ENCODE results near the gene DACH2.
"Not testable (repeated sequence)": the region's sequence is repeated elsewhere in the genome, so short reads cannot be mapped to it uniquely, and the experiment has no call there.

Gene DACH2

GRCh38 chrX:86148024-86148511 is at the start of gene DACH2:
DACH2 (plus strand) TSS chrX:86148451.
- peak; percentile 42 to 47 for DNase-seq

- no peak for DNase-seq
Measured at GRCh38 chrX:86102341-86102740, 45.9 kb upstream of the DACH2 start.

DNA sequence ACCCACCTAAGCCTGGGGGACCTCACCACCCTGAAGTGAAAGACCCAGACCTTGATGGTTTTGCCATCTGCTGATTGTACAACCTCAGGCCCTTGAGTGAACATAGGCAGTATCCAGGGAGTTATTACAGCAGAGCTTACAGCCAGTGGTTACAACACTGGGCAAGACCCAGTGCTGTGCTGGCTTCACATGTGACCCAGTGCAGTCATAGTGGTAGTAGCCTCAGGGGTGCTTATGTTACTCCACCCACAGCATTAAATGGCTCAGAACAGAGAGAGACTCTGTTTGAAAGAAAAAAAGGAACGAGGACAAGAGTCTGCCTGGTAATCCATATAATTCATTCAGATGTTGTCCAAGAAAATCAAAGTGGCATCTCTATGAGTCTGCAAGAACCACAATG is 45.2 kb upstream of the DACH2 start:
- DNase-seq, result no peak

DNA sequence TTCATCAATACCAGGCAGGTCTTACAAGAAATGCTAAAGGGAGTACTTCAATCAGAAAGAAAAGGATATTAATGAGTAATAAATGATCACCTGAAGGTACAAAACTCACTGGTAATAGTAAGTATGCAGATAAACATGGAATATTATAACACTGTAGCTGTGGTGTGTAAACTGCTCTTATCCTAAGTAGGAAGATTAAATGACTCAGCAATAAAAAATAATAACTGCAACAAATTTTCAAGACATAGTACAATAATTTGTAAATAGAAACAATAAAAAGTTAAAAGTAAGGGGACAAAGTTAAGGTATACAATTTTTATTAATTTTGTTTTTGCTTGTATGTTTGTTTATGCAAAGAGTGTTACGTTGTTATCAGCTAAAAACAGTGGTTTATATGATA is 43.7 kb upstream of the DACH2 start:
- DNase-seq, result no peak

DNA sequence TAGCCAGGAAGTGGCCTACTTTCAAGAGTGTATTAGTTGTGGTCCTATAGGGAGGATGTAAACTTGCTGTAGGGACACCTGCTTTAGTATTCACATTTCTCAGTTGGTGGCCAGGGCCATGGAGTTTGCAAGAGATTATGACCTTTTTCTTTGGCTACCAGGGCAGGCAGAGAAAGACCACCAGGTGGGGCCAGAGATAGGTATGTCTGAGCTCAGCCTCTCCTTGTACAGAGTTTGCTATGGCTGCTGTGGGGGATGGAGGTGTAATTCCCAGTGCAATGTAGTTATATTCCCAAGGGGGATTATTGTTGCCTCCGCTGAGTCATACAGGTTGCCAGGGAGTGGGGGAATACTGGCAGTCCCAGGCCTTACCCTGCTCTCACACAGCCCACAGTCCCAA is 26.3 kb upstream of the DACH2 start:
- DNase-seq, result no peak

- DNase-seq, result no peak
Measured at GRCh38 chrX:86133761-86134160, 14.5 kb upstream of the DACH2 start.

DNA sequence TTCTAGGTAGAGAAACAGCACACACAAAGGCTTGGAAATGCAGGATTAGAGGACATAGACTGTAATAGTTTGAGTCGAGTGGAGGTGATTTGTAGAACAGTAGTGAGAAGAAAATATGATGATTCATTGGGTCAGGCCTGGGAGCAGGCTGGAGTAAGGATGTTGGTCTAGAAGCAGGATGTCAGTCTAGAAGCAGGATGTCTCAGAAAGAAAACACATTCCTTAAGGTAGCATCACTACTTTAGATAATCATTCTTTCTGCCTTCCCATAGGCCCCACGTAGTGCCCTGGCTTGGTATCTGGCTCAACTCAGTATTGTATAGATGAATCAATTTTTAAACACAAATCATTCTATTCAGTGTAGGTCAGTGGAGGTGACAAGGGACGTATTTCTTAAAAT is 11.2 kb upstream of the DACH2 start:
- no peak for DNase-seq

- DNase-seq, result no peak
Measured at GRCh38 chrX:86141786-86142185, 6.5 kb upstream of the DACH2 start.

DNA sequence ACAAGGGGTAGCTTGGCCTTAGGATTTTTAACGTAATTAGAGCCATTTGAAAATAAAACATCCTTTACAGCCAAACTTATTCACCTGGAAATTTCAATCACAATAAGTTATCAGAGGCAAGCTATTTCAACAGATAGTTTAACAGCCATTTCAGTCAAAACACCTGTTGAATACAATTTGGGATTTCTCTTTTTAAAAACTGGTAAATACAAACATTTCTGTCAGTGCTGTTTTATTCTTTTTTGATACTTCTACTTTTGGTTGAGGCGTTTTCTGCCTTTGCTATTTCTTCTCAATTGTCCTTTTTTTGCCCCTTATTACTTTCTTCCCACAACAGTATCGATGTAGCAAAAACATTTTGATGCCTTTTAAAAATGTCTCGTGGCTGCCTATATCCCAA is 2.1 kb upstream of the DACH2 start:
- no peak for DNase-seq

DNA sequence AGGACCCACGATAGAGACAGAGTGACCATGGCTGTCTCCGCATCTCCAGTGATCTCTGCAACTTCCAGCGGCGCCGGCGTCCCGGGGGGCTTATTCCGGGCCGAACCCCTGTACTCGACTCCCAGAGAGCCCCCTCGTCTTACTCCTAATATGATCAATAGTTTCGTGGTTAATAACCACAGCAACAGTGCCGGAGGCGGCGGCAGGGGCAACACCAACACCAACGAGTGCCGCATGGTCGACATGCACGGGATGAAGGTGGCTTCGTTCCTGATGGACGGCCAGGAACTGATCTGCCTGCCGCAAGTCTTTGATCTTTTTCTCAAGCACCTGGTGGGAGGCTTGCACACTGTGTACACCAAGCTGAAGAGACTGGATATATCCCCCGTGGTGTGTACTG is 343 bp downstream of the DACH2 start:
- DNase-seq, result no peak

DNA sequence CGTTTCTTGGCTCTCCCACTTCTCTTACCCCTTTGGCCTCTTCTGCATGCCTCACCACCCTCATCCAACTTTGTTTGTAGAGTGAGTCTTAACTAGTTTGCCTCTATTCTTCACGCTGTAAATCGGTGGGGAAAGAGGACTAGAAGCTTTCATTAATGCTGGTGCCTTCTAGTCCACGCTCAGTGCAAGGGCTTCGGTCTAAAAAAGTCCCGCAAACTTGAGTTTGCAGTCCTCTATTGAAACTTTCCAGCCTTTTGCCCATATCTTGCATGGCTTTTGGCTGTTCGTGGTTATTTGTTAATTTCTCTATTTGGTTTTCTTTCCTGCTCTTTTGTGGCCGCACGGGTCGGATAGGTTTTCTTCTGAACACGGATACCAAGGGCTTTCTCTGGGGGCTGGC is 868 bp downstream of the DACH2 start:
- no peak for DNase-seq

DNA sequence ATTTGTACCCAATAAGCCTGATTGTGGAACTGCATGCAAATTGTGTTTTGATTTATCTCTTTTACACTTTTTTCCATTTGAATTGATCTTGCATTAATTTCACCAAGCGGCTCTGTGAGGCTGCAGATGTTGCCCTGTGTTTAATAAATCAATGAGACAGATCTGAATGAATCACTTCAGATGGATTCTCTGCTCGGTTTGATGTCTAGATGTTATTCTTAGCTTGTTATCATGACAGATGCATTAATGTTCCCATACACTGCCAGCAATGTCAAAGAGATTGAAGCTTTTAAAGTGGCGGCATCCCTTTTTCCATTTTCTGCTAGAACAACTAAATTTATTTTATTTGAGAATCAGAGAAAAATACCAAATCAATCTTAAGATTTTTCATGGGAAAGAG is 6.3 kb downstream of the DACH2 start:
- no peak for DNase-seq

DNA sequence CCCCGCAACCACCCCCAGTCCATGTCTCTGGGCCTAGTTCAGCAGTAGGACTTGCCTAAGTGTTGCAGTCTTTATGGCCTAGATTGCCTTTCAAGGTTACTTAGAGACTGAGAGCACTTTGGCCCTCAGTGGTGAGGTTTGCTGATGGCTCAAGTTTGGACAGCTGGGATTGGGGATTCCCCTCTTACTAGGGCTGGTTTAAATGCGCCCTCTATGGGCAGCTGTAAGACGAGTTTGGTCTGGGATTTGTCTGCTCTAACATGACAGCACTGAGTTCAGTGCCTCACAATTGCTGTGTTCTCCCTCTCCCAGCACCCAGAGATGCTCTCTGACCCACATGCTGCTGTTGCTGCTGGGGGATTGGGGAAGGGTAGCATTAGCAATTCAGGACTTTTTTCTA is 23.1 kb downstream of the DACH2 start:
- DNase-seq, result no peak

DNA sequence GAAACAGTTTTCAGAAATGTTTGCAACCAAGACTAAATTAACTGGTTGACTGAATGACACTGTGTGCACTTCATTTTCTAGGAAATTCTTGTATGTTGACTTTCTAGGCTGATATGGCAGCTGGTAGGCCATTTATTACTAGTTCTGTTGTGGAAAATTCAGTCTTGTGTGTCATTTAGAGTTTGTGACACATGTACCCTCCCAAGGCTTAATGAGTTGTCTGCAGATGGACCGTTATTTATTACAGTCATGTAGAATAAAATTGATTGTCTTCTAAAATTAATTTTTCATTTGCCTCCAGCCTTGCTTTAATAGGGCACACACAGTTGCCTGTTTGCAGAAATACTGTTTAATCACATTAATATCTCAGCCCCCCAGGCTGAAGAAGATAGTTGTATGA is 30.7 kb downstream of the DACH2 start:
- DNase-seq, result no peak

DNA sequence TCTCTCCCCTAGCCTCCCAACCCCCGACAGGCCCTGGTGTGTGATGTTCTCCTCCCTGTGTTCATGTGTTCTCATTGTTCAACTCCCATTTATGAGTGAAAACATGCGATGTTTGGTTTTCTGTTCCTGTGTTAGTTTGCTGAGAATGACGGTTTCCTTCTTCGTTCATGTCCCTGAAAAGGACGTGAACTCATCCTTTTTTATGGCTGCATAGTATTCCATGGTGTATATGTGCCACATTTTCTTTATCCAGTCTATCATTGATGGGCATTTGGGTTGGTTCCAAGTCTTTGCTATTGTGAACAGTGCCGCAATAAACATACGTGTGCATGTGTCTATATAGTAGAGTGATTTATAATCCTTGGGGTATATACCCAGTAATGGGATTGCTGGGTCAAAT is 33.1 kb downstream of the DACH2 start:
- DNase-seq, result not testable (repeated sequence)

- DNase-seq, result no peak
Measured at GRCh38 chrX:86192827-86193226, 44.6 kb downstream of the DACH2 start.

- DNase-seq, result no peak
Measured at GRCh38 chrX:86194758-86195157, 46.5 kb downstream of the DACH2 start.

DNA sequence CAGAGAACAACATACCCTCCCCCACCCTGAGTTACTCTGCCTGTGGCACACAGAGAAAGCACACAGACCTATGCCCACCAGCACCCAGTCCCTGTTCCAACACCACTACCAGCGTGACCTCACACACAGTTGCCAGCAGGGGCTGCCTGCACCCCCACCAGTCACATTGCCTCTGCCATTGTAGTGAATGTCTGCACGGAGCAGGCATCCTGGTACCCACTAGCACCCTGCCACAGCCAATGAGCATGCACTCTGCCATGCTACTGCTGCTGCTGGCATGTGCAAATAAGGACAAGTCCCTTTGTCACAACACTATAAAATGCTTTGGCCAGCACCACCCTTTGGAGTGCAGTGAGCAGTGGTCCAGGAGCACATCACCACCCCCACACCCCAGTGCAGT is 47.1 kb downstream of the DACH2 start:
- DNase-seq, result no peak

DNA sequence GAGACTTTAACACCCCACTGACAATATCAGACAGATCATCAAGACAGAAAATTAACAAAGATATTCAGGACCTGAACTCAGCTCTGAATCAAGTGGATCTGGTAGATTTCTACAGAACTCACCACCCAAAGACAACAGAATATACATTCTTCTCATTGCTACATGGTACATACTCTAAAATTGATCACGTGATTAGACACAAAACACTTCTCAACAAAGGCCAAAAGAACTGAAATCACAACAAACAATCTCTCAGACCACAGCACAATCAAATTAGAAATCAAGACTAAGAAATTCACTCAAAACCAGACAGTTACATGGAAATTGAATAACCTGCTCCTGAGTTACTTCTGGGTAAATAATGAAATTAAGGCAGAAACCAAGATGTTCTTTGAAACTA is 49.6 kb downstream of the DACH2 start:
- DNase-seq, result no peak

DNA sequence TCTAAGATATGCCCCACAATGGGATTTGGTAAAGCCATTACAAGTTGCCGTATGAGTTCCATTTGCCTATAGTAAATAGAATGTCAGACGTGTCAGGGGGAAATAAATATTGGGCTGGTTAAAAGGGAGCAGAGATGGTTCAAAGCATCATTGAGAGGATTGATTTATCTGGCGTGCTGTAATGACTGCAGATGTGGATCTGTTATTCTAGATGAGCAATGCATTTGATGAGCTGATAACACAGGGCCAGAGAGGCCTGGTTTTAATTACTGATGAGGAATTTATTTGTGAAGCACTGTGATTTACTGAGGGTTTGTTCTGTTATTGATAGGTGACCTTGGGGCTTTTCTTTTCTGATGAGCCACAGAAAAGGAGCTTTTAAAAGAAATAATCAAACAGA is 62.5 kb downstream of the DACH2 start:
- DNase-seq, result no peak

GRCh38 chrX:86215260-86215659 is 67.0 kb downstream of the DACH2 start:
- DNase-seq, result no peak

GRCh38 chrX:86237482-86237881 is 89.2 kb downstream of the DACH2 start:
- DNase-seq, result no peak

DNA sequence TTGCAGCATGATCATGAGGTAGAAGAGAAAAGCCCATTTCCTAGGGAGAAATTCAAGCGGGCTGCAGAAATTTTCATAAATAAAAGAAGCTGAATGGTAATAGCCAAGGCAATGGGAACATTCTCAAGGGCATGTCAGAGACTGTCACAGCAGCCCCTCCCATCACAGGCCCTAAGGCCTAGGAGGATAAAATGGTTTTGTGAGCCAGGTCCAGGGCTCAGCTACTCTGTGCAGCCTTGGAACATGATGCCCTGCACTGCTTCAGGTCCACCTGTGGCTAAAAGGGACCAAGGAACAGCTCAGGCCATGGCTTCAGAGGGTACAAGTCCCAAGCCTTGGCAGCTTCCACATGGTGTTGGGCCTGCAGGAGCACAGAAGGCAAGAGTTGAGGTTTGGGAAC is 93.3 kb downstream of the DACH2 start:
- DNase-seq, result no peak

- DNase-seq, result no peak
Measured at GRCh38 chrX:86263526-86263925, 115.3 kb downstream of the DACH2 start.

DNA sequence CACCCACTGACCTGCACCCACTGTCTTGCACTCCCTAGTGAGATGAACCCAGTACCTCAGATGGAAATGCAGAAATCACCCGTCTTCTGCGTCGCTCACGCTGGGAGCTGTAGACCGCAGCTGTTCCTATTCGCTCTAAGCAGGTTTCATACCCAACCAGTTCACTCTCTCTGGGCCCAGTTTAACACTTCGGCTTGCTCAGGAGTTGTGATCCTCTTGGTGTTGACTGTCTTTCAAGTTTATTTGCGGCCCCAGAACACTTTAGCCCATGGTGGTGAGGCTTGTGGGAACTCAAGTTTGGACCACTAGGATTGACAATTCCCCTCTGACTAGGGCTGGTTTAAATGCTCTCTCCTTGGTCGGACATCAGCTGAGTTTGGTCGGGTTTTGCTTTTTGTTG is 147.0 kb downstream of the DACH2 start:
- DNase-seq, result no peak

DNA sequence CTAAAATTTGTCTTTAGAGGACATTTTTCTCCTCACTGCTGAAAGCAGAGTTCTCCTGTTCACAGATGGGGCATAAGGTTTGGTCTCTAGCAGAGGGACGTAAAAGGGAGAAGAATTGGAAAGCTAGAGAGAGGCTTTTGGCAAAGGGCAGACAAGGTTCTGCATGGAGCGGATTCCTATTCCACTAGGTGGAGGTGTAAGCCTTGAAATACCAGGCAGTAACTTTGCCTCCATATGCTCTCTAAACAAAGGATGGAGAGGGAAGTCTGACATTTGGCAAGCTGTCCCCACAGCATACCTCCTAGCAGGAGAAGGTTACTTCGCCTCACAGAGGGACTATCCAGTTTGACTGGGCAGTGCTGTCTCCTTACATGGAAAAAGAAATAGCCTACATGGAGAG is 174.7 kb downstream of the DACH2 start:
- no peak for DNase-seq

Data from CD4-positive, alpha-beta T cell treated with Interferon alpha-2 for 1 hour (primary cell).